ENCODE data around the gene UQCRQ.

DNA sequence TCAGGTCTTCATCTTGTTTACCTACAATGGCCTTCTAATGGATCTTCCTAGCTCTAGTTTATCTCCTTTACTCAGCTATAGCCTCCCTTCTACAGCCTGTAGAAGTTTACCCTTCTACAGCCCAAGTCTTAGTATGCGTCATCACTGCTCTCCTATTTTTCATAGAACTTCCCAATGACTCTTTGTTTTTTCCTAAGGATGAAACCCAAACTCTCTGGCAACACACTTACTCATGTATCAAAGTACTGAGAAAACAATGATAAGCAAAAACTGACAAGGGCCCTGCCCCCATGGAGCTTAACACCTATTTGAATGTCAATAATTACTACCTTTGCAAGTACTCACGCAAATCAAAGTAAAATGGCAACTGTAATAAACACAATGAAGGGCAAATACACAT, 40.7 kb downstream of the UQCRQ start:
- TF ChIP-seq TAF1 (IDR thresholded peaks at IDR 0.05; ENCODE audit: borderline replicate concordance, low read depth, low read length) (no peak), EP300 (IDR thresholded peaks at IDR 0.05; ENCODE audit: borderline replicate concordance in 1 of 2, low read depth in 1 of 2, low read length in 1 of 2) (no peak), MXI1 (IDR thresholded peaks at IDR 0.05; ENCODE audit: low read depth, low read length) (no peak), GATA2 (CRISPR knock-in tag; IDR thresholded peaks at IDR 0.05) (no peak), TEAD4 (IDR thresholded peaks at IDR 0.05; ENCODE audit: borderline replicate concordance, insufficient read depth) (no peak), YY1 (IDR thresholded peaks at IDR 0.05; ENCODE audit: low read depth) (no peak), GABPA (IDR thresholded peaks at IDR 0.05; ENCODE audit: low read depth) (no peak), FOXM1 (IDR thresholded peaks at IDR 0.05; ENCODE audit: low read depth) (no peak)
- TF ChIP-seq, protein P1, sequence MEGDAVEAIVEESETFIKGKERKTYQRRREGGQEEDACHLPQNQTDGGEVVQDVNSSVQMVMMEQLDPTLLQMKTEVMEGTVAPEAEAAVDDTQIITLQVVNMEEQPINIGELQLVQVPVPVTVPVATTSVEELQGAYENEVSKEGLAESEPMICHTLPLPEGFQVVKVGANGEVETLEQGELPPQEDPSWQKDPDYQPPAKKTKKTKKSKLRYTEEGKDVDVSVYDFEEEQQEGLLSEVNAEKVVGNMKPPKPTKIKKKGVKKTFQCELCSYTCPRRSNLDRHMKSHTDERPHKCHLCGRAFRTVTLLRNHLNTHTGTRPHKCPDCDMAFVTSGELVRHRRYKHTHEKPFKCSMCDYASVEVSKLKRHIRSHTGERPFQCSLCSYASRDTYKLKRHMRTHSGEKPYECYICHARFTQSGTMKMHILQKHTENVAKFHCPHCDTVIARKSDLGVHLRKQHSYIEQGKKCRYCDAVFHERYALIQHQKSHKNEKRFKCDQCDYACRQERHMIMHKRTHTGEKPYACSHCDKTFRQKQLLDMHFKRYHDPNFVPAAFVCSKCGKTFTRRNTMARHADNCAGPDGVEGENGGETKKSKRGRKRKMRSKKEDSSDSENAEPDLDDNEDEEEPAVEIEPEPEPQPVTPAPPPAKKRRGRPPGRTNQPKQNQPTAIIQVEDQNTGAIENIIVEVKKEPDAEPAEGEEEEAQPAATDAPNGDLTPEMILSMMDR (IDR thresholded peaks at IDR 0.05), result no peak
- TF ChIP-seq, protein P2, sequence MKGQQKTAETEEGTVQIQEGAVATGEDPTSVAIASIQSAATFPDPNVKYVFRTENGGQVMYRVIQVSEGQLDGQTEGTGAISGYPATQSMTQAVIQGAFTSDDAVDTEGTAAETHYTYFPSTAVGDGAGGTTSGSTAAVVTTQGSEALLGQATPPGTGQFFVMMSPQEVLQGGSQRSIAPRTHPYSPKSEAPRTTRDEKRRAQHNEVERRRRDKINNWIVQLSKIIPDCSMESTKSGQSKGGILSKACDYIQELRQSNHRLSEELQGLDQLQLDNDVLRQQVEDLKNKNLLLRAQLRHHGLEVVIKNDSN (IDR thresholded peaks at IDR 0.05; ENCODE audit: borderline replicate concordance, low read depth), result no peak

All from SK-N-SH (cell line).